ENCODE data around the gene HDAC9. TPM values are rescaled to one million over a fixed set of nuclear protein-coding genes. Genes with fewer than 3 reads are reported as not detected.

Gene HDAC9
- total RNA-seq, 1 experiment from 2014 or later, result 31.9 TPM

DNA sequence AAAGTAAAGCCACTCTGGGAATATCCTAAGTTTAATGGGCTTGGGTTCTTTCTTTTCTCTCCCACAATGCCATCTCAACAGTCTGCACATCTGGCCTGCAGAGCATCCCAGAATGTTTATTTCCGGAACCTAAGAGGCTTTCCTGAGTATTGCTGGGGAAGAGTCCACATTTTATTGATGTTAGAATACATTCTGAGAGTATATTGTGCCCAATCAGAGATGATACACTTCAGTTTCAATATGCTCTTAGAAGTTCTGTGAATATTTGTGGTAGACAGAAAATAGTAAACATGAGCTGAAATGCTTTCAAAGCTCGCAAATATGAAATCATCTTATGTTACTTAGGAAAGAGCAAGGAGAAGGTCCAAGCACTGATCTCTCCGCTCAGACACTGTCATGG, 421.3 kb downstream of the HDAC9 start:
- no peaks in the 10 kb centered on the region for H3K36me3 ChIP-seq (ENCODE audit: insufficient read depth, low read length, poor library complexity, severe bottlenecking)
- no peak for DNase-seq (ENCODE audit: low spot score)
- ChIA-PET POLR2A (ENCODE audit: low non-redundant PET) (no interaction called here), CTCF (no interaction called here)
- BruUV-seq (replicated peaks), result no TSS peak
- H3K4me1 ChIP-seq (ENCODE audit: insufficient read depth, low read length, poor library complexity, severe bottlenecking), result no peaks in the 10 kb centered on the region
- no peak overlapping the region for H3K4me3 ChIP-seq (ENCODE audit: low read depth, low read length, poor library complexity, severe bottlenecking)
- no peak overlapping the region for H3K27ac ChIP-seq (ENCODE audit: low read depth, low read length, poor library complexity, severe bottlenecking)
- H3K9me3 ChIP-seq (ENCODE audit: low read depth, low read length, poor library complexity, severe bottlenecking), result no peaks in the 10 kb centered on the region
- no peaks in the 10 kb centered on the region for H3K27me3 ChIP-seq (replicated peaks; ENCODE audit: insufficient read depth, low read depth, low read length, poor library complexity)
- TF ChIP-seq CTCF (conservative IDR thresholded peaks at IDR 0.05; ENCODE audit: low read depth, low read length), result no peak
- TF ChIP-seq EZH2 (IDR thresholded peaks at IDR 0.05; ENCODE audit: borderline replicate concordance, low read depth, low read length, poor library complexity, severe bottlenecking), result no peak
- intact Hi-C loops (cut with micrococcal nuclease; ENCODE audit: unreplicated experiment), result no loop called here

GRCh38 chr7:18927134-18927533, 431.6 kb downstream of the HDAC9 start:
- Histone ChIP-seq H3K9me3 (ENCODE audit: low read depth, low read length, poor library complexity, severe bottlenecking) (no peaks in the 10 kb centered on the region), H3K36me3 (ENCODE audit: insufficient read depth, low read length, poor library complexity, severe bottlenecking) (no peaks in the 10 kb centered on the region), H3K4me3 (ENCODE audit: low read depth, low read length, poor library complexity, severe bottlenecking) (no peak overlapping the region), H3K4me1 (ENCODE audit: insufficient read depth, low read length, poor library complexity, severe bottlenecking) (no peaks in the 10 kb centered on the region), H3K27ac (ENCODE audit: low read depth, low read length, poor library complexity, severe bottlenecking) (no peak overlapping the region), H3K27me3 (replicated peaks; ENCODE audit: insufficient read depth, low read depth, low read length, poor library complexity) (no peaks in the 10 kb centered on the region)
- POLR2A ChIA-PET (ENCODE audit: low non-redundant PET), result no interaction called here
- CTCF ChIA-PET, result no interaction called here
- BruUV-seq (replicated peaks), result no TSS peak
- no peak for TF ChIP-seq EZH2 (IDR thresholded peaks at IDR 0.05; ENCODE audit: borderline replicate concordance, low read depth, low read length, poor library complexity, severe bottlenecking)
- intact Hi-C loops (cut with micrococcal nuclease; ENCODE audit: unreplicated experiment), result no loop called here
- DNase-seq (ENCODE audit: low spot score), result no peak

DNA sequence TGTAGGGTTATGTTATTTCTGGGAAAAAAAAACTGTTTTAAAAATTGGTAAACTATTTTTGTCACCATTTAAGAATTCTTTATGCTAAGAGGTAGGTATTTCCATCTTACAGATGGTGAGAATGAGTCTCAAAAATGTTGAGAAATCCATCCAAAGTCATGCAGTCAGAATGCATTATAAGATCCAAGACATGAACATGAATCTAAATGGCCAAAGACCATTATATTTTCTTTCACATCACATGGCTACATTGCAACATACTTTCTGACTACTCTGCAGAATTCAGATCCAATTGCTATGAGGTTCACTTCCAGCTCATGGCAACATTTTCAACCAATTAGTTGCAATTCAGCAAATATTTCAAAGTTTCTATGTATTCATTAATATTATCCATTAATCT, 440.7 kb downstream of the HDAC9 start:
- TF ChIP-seq CTCF (conservative IDR thresholded peaks at IDR 0.05; ENCODE audit: low read depth, low read length) (no peak), EZH2 (IDR thresholded peaks at IDR 0.05; ENCODE audit: borderline replicate concordance, low read depth, low read length, poor library complexity, severe bottlenecking) (no peak)
- peaks cover 25% of the 10 kb centered on the region for H3K4me1 ChIP-seq (ENCODE audit: insufficient read depth, low read length, poor library complexity, severe bottlenecking)
- BruUV-seq (replicated peaks), result no TSS peak
- H3K4me3 ChIP-seq (ENCODE audit: low read depth, low read length, poor library complexity, severe bottlenecking), result no peak overlapping the region
- intact Hi-C loops (cut with micrococcal nuclease; ENCODE audit: unreplicated experiment), result no loop called here
- H3K27me3 ChIP-seq (replicated peaks; ENCODE audit: insufficient read depth, low read depth, low read length, poor library complexity), result no peaks in the 10 kb centered on the region
- DNase-seq (ENCODE audit: low spot score), result no peak
- ChIA-PET CTCF (no interaction called here), POLR2A (ENCODE audit: low non-redundant PET) (no interaction called here)
- H3K27ac ChIP-seq (ENCODE audit: low read depth, low read length, poor library complexity, severe bottlenecking), result no peak overlapping the region
- H3K9me3 ChIP-seq (ENCODE audit: low read depth, low read length, poor library complexity, severe bottlenecking), result no peaks in the 10 kb centered on the region
- no peaks in the 10 kb centered on the region for H3K36me3 ChIP-seq (ENCODE audit: insufficient read depth, low read length, poor library complexity, severe bottlenecking)

DNA sequence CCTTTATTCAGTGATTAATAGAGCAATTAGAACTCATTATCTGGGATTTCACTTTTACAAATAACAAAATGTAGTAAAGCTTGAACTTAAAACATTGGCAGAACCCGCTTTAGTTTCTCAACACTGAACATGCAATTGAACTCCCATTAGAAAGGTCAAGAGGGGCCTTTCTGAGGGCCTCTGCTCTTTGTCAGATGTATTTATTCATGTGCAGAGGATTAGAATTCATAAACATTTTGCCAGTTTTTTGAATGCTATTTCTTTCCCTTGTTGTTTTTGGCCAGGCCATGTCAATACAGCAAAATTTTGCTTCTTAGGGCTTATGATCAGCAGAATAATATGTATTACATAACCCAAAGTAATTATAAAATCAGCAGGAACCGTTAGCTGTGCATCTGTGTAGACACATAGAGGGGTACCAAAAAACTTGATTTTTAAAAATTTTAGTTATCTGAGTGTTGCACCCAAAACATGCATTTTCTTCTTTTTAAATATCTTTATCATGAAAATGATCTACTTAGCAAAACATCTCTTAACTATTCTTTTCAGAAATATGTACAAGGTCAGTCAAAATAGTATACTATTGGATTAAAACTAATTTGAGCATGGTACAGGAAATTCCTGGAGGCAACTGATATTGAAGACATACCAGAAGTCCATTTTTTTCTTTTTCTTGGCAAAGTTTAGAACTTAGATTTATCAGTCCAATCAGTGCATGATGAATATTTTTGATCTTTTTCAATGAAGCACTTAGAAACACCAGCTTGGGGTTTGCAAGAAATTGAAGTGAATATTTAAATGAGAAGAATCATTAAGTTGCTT, 444.4 kb downstream of the HDAC9 start:
- ChIA-PET CTCF (no interaction called here), POLR2A (ENCODE audit: low non-redundant PET) (no interaction called here)
- DNase-seq (ENCODE audit: low spot score), result no peak
- Histone ChIP-seq H3K36me3 (ENCODE audit: insufficient read depth, low read length, poor library complexity, severe bottlenecking) (no peaks in the 10 kb centered on the region), H3K9me3 (ENCODE audit: low read depth, low read length, poor library complexity, severe bottlenecking) (no peaks in the 10 kb centered on the region), H3K27ac (ENCODE audit: low read depth, low read length, poor library complexity, severe bottlenecking) (peak overlapping the region; percentile 85), H3K4me3 (ENCODE audit: low read depth, low read length, poor library complexity, severe bottlenecking) (no peak overlapping the region), H3K27me3 (replicated peaks; ENCODE audit: insufficient read depth, low read depth, low read length, poor library complexity) (no peaks in the 10 kb centered on the region), H3K4me1 (ENCODE audit: insufficient read depth, low read length, poor library complexity, severe bottlenecking) (peaks cover 35% of the 10 kb centered on the region)
- no TSS peak for BruUV-seq (replicated peaks)
- no peak for TF ChIP-seq EZH2 (IDR thresholded peaks at IDR 0.05; ENCODE audit: borderline replicate concordance, low read depth, low read length, poor library complexity, severe bottlenecking)
- no peak for TF ChIP-seq CTCF (conservative IDR thresholded peaks at IDR 0.05; ENCODE audit: low read depth, low read length)
- intact Hi-C loops (cut with micrococcal nuclease; ENCODE audit: unreplicated experiment), result no loop called here
